ENCODE results near the gene DCUN1D4.
A peak's percentile ranks its signal among the peaks of the same experiment; 100 is the strongest.

DCUN1D4 gene

GRCh38 chr4:51866835-51867234 lies 23.9 kb downstream of the DCUN1D4 start:
- no peaks in the 10 kb centered on the region for H3K27me3 ChIP-seq (replicated peaks)
- in situ Hi-C loops (cut with HindIII; ENCODE audit: low pct_ligation_motif_present, low sequenced_read_pairs): no loop called here
- H3K4me3 ChIP-seq (ENCODE audit: low read depth, low read length): no peak overlapping the region
- TF ChIP-seq, protein P1, sequence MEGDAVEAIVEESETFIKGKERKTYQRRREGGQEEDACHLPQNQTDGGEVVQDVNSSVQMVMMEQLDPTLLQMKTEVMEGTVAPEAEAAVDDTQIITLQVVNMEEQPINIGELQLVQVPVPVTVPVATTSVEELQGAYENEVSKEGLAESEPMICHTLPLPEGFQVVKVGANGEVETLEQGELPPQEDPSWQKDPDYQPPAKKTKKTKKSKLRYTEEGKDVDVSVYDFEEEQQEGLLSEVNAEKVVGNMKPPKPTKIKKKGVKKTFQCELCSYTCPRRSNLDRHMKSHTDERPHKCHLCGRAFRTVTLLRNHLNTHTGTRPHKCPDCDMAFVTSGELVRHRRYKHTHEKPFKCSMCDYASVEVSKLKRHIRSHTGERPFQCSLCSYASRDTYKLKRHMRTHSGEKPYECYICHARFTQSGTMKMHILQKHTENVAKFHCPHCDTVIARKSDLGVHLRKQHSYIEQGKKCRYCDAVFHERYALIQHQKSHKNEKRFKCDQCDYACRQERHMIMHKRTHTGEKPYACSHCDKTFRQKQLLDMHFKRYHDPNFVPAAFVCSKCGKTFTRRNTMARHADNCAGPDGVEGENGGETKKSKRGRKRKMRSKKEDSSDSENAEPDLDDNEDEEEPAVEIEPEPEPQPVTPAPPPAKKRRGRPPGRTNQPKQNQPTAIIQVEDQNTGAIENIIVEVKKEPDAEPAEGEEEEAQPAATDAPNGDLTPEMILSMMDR (IDR thresholded peaks at IDR 0.05; ENCODE audit: low read depth, low read length, missing control alignments): no peak
- no peak overlapping the region for H3K27ac ChIP-seq
- no peak for DNase-seq
- H3K36me3 ChIP-seq (replicated peaks): peaks cover 16% of the 10 kb centered on the region

GRCh38 chr4:51867689-51868448 lies 24.9 kb downstream of the DCUN1D4 start:
- H3K36me3 ChIP-seq (replicated peaks): peaks cover 24% of the 10 kb centered on the region
- no peak overlapping the region for H3K4me3 ChIP-seq (ENCODE audit: low read depth, low read length)
- H3K27me3 ChIP-seq (replicated peaks): no peaks in the 10 kb centered on the region
- H3K27ac ChIP-seq: no peak overlapping the region
- in situ Hi-C loops (cut with HindIII; ENCODE audit: low pct_ligation_motif_present, low sequenced_read_pairs): no loop called here
- DNase-seq: no peak
- TF ChIP-seq, protein P1 (IDR thresholded peaks at IDR 0.05; ENCODE audit: low read depth, low read length, missing control alignments): no peak

GRCh38 chr4:51868449-51868847 lies 25.5 kb downstream of the DCUN1D4 start:
- no peak for DNase-seq
- Histone ChIP-seq H3K36me3 (replicated peaks) (peaks cover 29% of the 10 kb centered on the region), H3K27me3 (replicated peaks) (no peaks in the 10 kb centered on the region), H3K27ac (no peak overlapping the region), H3K4me3 (ENCODE audit: low read depth, low read length) (no peak overlapping the region)
- in situ Hi-C loops (cut with HindIII; ENCODE audit: low pct_ligation_motif_present, low sequenced_read_pairs): no loop called here
- TF ChIP-seq, protein P1 (IDR thresholded peaks at IDR 0.05; ENCODE audit: low read depth, low read length, missing control alignments): no peak

DNA sequence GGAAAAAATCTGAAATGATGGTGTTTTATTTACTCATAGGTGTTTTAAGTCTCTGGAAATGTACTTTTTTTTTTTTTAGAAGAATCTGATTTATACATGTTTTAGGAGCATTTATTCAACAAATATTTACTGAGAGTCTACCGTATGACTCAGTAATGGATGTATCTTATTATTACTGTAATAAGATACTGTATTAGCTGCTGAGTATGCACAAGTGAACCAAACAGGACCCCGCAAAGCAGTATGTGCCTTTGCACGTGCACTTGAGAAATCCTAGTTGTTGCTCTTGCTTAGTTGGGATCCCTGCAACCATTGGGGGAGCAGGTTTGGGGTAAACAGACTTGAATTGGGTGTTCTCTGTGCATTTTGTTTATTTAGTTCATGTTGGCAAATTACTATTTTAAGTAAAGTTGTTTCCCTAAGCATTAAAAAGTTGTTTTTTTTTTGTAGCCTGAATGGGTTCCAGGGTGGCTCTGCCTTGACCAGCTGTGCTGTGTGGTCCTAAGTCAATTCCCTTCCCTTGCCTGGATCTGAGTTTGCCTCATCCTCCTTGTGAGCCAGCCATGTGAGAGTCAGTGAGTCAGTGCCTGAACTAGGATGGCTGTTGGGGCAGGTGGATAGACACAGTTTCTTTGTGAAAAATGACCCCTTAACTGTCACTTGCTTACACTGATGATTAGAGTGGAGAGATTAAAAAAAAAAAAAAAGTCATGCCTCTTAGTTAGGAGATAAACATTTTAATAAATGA lies 27.7 kb downstream of the DCUN1D4 start:
- peaks cover 29% of the 10 kb centered on the region for H3K36me3 ChIP-seq (replicated peaks)
- in situ Hi-C loops (cut with HindIII; ENCODE audit: low pct_ligation_motif_present, low sequenced_read_pairs): no loop called here
- no peak overlapping the region for H3K27ac ChIP-seq
- H3K27me3 ChIP-seq (replicated peaks): no peaks in the 10 kb centered on the region
- H3K4me3 ChIP-seq (ENCODE audit: low read depth, low read length): no peak overlapping the region
- DNase-seq: peak; percentile 32
- TF ChIP-seq, protein P1 (IDR thresholded peaks at IDR 0.05; ENCODE audit: low read depth, low read length, missing control alignments): no peak

DNA sequence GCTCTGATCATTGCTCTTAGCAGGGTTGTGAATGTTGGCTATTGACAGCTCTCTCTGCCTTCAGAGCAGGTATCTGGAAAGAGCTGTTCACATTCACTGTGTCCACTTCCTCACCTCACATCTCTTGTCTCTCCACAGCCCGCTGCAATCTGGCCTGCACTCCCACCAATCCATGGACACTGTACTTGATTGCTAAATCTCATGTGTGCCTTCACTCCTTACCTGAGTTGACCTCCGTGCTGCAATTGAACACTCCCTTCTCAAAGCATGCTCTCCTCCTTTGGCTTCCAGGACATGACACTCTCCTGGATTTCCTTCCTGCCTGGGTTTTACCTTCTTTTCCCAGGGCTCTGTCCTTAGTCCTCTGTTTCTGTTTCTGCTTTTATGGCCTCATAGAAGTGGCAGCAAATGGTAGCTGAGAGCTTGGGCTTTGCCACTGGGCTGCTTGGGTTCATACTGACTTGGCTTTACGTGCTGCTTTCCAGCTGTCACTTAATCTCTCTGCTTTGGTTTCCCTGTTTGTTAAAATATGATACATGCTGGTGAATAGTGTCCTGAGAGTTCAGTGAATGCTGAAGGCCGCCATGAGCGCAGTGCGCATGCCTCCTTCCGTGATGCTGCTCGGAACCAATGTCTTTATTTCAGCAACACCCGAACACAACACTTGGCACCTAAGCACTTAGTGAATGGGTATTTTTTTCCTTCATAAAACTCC lies 29.5 kb downstream of the DCUN1D4 start:
- no peak for DNase-seq
- no peak overlapping the region for H3K4me3 ChIP-seq (ENCODE audit: low read depth, low read length)
- no peak overlapping the region for H3K27ac ChIP-seq
- TF ChIP-seq, protein P1 (IDR thresholded peaks at IDR 0.05; ENCODE audit: low read depth, low read length, missing control alignments): no peak
- no peaks in the 10 kb centered on the region for H3K27me3 ChIP-seq (replicated peaks)
- in situ Hi-C loops (cut with HindIII; ENCODE audit: low pct_ligation_motif_present, low sequenced_read_pairs): no loop called here
- H3K36me3 ChIP-seq (replicated peaks): peaks cover 25% of the 10 kb centered on the region

Data from brain microvascular endothelial cell (primary cell).